MM.1S (cell line): ENCODE results near the gene CATSPERZ.
"Not testable (repeated sequence)": the region's sequence is repeated elsewhere in the genome, so short reads cannot be mapped to it uniquely, and the experiment has no call there.

Source experiments
- DNase-seq: peaks from one replicate; pipeline ENCODE4 v3.0.0-alpha.2; 2015
- H2AFZ ChIP-seq: fragments of 300-600 bp; sonication (generic); 2 replicates; pipeline ENCODE4 v1.6.0; 2016; ENCODE audit warnings: antibody characterized with exemption, low read length
- H3F3A ChIP-seq: fragments of 300-600 bp; sonication (generic); 2 replicates; pipeline ENCODE4 v1.6.1; 2016; ENCODE audit warnings: mild to moderate bottlenecking, antibody characterized with exemption, low read length, moderate library complexity, mixed read lengths; ENCODE audit not compliant: insufficient read depth
- H3K27ac ChIP-seq: fragments of 300-600 bp; sonication (generic); 2 replicates; pipeline ENCODE4 v1.5.1; 2016; ENCODE audit warnings: mild to moderate bottlenecking, low read length
- H3K27me3 ChIP-seq: fragments of 300-600 bp; sonication (generic); replicated peaks from 2 replicates; pipeline ENCODE4 v1.6.0; 2016; ENCODE audit warnings: low read length; ENCODE audit not compliant: insufficient read depth
- H3K36me3 ChIP-seq: fragments of 300-600 bp; sonication (generic); replicated peaks from 2 replicates; pipeline ENCODE4 v1.6.1; 2016; ENCODE audit warnings: mild to moderate bottlenecking, low read length, mixed read lengths; ENCODE audit not compliant: insufficient read depth
- H3K4me1 ChIP-seq: fragments of 300-600 bp; sonication (generic); 2 replicates; pipeline ENCODE4 v1.6.1; 2016; ENCODE audit warnings: low read length, mixed read lengths
- H3K4me2 ChIP-seq: fragments of 300-600 bp; sonication (generic); 2 replicates; pipeline ENCODE4 v1.6.0; 2016; ENCODE audit warnings: low read depth, low read length
- H3K4me3 ChIP-seq: fragments of 300-600 bp; sonication (generic); 2 replicates; pipeline ENCODE4 v1.5.1; 2016; ENCODE audit warnings: low read length, mixed read lengths
- H3K79me2 ChIP-seq: fragments of 300-600 bp; sonication (generic); 2 replicates; pipeline ENCODE4 v1.6.1; 2016; ENCODE audit warnings: mixed run types, low read length, mixed read lengths
- H3K9ac ChIP-seq: fragments of 300-600 bp; sonication (generic); 2 replicates; pipeline ENCODE4 v1.6.1; 2016; ENCODE audit warnings: low read length, mixed read lengths
- H3K9me2 ChIP-seq: fragments of 300-600 bp; sonication (generic); replicated peaks from 2 replicates; pipeline ENCODE4 v1.6.1; 2016; ENCODE audit warnings: mild to moderate bottlenecking, low read length, mixed read lengths; ENCODE audit not compliant: insufficient read depth
- H3K9me3 ChIP-seq: fragments of 300-600 bp; sonication (generic); replicated peaks from 2 replicates; pipeline ENCODE4 v1.6.1; 2016; ENCODE audit warnings: mild to moderate bottlenecking, low read length, mixed read lengths; ENCODE audit not compliant: insufficient read depth
- H4K20me1 ChIP-seq: fragments of 300-600 bp; sonication (generic); 2 replicates; pipeline ENCODE4 v1.6.1; 2016; ENCODE audit warnings: mild to moderate bottlenecking, low read length, moderate library complexity, mixed read lengths; ENCODE audit not compliant: insufficient read depth
- EZH2 ChIP-seq: fragments of 300-600 bp; sonication (generic); optimal IDR thresholded peaks from 2 replicates; pipeline ENCODE3; 2017; ENCODE audit warnings: low read depth, mild to moderate bottlenecking, antibody characterized with exemption, low read length, mixed read lengths
- EZH2phosphoT487 ChIP-seq: fragments of 300-600 bp; sonication (generic); IDR thresholded peaks from 2 replicates; pipeline ENCODE4 v1.6.1; 2018; ENCODE audit warnings: antibody characterized with exemption, low read length
- TF ChIP-seq, protein P1 (sequence below): fragments of 300-600 bp; sonication (generic); IDR thresholded peaks from 2 replicates; pipeline ENCODE4 v1.5.1; 2016; ENCODE audit warnings: antibody characterized with exemption, low read length, mixed read lengths

CATSPERZ gene

DNA sequence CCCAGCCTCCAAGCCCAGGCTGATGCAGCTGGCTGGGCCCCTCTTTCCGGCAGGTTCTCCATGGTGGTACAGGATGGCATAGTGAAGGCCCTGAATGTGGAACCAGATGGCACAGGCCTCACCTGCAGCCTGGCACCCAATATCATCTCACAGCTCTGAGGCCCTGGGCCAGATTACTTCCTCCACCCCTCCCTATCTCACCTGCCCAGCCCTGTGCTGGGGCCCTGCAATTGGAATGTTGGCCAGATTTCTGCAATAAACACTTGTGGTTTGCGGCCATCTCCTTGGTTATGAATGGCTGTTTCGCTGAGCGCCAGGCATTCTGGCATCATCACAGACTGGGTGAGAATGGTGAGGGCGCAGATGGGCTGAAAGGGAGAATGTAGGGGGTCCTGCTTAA, 21.4 kb downstream of the CATSPERZ start:
- Histone ChIP-seq H4K20me1 (no peaks in the 10 kb centered on the region), H3K9me3 (no peaks in the 10 kb centered on the region), H3K36me3 (no peaks in the 10 kb centered on the region), H3K4me3 (no peak overlapping the region), H3K9me2 (no peaks in the 10 kb centered on the region), H3F3A (peaks cover 22% of the 10 kb centered on the region), H3K9ac (no peak overlapping the region), H3K4me1 (peaks cover 6% of the 10 kb centered on the region), H3K27me3 (no peaks in the 10 kb centered on the region), H3K79me2 (peaks cover 12% of the 10 kb centered on the region), H3K27ac (no peak overlapping the region), H2AFZ (no peak overlapping the region), H3K4me2 (no peak overlapping the region)
- TF ChIP-seq, protein P1, sequence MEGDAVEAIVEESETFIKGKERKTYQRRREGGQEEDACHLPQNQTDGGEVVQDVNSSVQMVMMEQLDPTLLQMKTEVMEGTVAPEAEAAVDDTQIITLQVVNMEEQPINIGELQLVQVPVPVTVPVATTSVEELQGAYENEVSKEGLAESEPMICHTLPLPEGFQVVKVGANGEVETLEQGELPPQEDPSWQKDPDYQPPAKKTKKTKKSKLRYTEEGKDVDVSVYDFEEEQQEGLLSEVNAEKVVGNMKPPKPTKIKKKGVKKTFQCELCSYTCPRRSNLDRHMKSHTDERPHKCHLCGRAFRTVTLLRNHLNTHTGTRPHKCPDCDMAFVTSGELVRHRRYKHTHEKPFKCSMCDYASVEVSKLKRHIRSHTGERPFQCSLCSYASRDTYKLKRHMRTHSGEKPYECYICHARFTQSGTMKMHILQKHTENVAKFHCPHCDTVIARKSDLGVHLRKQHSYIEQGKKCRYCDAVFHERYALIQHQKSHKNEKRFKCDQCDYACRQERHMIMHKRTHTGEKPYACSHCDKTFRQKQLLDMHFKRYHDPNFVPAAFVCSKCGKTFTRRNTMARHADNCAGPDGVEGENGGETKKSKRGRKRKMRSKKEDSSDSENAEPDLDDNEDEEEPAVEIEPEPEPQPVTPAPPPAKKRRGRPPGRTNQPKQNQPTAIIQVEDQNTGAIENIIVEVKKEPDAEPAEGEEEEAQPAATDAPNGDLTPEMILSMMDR, result no peak
- TF ChIP-seq EZH2phosphoT487 (no peak), EZH2 (no peak)
- no peak for DNase-seq

DNA sequence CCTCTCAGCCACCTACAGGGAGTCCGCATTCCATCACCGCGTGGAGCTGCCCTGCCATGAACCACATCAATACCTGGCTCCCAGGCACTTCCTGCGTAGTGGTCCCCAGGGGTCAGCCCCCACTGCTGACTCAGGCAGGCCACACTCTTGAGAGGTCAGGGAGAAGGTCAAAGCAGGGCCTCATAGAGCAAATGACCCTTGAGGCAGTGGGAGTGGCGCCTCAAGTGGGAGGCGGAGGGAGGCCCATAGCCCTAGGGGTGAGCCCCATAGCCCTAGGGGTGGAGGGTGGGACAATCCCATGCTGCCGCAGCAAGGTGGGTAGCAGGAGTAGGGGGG, 22.7 kb downstream of the CATSPERZ start:
- no peaks in the 10 kb centered on the region for H3K9me3 ChIP-seq
- no peak overlapping the region for H3K4me3 ChIP-seq
- peaks cover 6% of the 10 kb centered on the region for H3K4me1 ChIP-seq
- no peak for TF ChIP-seq EZH2
- no peak for TF ChIP-seq EZH2phosphoT487
- TF ChIP-seq, protein P1, result no peak
- H3K9me2 ChIP-seq, result no peaks in the 10 kb centered on the region
- peaks cover 11% of the 10 kb centered on the region for H3F3A ChIP-seq
- no peaks in the 10 kb centered on the region for H3K36me3 ChIP-seq
- no peaks in the 10 kb centered on the region for H4K20me1 ChIP-seq
- no peak overlapping the region for H2AFZ ChIP-seq
- no peak for DNase-seq
- H3K27ac ChIP-seq, result no peak overlapping the region
- H3K4me2 ChIP-seq, result no peak overlapping the region
- H3K79me2 ChIP-seq, result peaks cover 9% of the 10 kb centered on the region; the same call in 1 of the 2 replicates
- 0 out of 2 replicates have a peak, but pooled peaks cover 3% of the 10 kb centered on the region for H3K27me3 ChIP-seq
- H3K9ac ChIP-seq, result no peak overlapping the region

DNA sequence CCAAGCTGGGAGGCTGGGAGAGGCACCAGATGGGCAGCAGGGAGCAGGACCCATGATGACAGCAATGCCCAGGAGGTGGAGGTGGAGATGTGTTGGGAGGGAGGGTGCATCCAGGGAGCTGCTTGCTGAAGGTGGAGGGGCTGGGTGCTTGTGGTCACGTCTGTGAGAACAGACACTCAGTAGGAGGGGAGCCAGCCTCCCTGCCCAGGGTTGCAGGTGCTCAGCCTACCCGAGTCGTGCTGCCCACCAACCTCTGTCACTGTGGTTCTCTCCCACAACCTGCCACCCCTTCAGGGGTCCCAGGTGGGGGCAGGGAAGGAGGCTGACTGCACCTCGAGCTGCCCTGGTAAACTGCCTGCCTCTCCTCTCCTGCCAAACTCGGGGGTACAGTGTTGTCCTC, 23.2 kb downstream of the CATSPERZ start:
- Histone ChIP-seq H3K27me3 (0 out of 2 replicates have a peak, but pooled peaks cover 3% of the 10 kb centered on the region), H3K4me2 (no peak overlapping the region), H3K79me2 (peaks cover 9% of the 10 kb centered on the region; the same call in 1 of the 2 replicates), H4K20me1 (no peaks in the 10 kb centered on the region), H3K27ac (no peak overlapping the region), H3K9me3 (no peaks in the 10 kb centered on the region), H3F3A (peaks cover 7% of the 10 kb centered on the region), H3K36me3 (no peaks in the 10 kb centered on the region), H3K4me3 (no peak overlapping the region), H3K9ac (no peak overlapping the region), H3K4me1 (peaks cover 6% of the 10 kb centered on the region), H3K9me2 (no peaks in the 10 kb centered on the region), H2AFZ (no peak overlapping the region)
- DNase-seq, result no peak
- TF ChIP-seq, protein P1, result no peak
- TF ChIP-seq EZH2phosphoT487 (no peak), EZH2 (no peak)

DNA sequence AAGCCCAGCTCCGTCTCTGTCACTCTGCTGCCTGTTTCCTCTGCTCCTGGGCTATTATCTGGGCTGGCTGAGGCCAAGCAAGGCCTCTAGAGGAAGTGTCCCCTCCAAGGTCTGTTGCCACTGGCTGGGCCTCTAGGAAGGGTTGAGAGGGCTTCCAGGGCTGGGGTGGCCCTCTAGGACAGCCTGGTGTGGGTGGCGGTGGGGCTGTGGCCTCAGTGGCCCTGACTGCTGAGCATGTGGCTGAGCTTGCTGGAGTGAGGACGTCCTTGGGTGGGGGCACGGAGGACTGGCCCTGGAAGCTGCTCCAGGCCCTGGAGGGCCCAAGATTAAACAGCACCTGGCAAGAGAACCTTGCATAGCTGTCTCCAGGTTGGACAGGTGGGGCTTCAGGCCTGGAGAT, 23.8 kb downstream of the CATSPERZ start:
- H3K9ac ChIP-seq, H3K4me1 ChIP-seq, H3F3A ChIP-seq, H2AFZ ChIP-seq, H3K4me3 ChIP-seq, H3K36me3 ChIP-seq, H3K27me3 ChIP-seq, H3K79me2 ChIP-seq, H3K9me3 ChIP-seq, H3K9me2 ChIP-seq, H3K4me2 ChIP-seq, H3K27ac ChIP-seq, H4K20me1 ChIP-seq, DNase-seq: not testable (repeated sequence)
